NCI-H1436 (cell line): ENCODE data around the gene RCBTB2.

Experiments used
- DNase-seq: peaks from one replicate; lab custom pipeline; 2025; lab: John Stamatoyannopoulos, UW

The RCBTB2 gene

DNA sequence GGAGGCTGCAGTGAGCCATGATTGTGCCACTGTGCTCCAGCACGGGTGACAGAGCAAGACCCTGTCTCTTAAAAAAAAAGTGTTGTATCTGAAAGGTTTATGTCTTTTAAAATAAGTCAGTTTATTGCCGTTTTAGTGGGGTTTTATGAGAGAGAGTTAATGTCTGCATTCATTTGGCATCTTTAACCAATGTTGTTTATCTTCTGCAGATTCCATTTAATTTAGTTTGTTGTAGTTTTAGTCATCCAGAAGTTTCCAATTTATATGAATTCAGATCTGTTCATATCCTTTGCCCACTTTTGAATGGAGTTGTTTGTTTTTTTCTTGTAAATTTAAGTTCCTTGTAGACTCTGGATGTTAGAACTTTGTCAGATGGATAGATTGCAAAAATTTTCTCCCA lies 83.2 kb downstream of the RCBTB2 start:
- DNase-seq: no peak

GRCh38 chr13:48448959-48449614 lies 83.8 kb downstream of the RCBTB2 start:
- DNase-seq: no peak

DNA sequence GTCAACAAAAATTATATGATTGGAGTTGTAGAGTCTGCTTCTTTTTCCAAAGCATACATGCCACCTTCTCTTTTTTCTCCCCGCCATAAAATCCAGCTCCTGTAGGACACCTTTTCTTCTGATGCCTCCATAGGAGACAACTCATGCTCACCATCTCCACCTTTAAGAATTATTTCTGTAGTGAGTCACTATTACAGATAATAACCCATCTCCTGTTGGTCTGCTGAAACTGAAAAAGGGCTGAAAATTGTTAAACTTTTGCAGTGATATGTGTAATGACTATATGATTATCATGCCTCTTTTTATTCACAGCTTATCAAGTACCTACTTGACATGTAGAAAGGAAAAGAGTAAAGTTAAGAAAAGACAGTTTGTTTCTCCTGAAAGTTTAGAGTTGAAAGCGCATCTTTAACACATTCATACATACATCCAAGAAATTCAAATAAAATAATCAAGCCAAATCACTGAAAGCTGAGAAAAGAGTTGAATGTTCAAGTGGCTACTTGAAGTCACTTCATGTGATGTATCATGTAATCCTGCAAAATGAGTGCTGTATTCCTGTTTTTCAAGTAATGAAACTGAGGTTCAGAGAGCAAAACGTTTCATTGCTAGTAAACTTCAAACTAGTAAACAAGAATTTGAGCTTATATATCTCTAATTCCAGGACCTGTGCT lies 84.5 kb downstream of the RCBTB2 start:
- DNase-seq: no peak

- no peak for DNase-seq
Measured at GRCh38 chr13:48446464-48446863, 86.4 kb downstream of the RCBTB2 start.

GRCh38 chr13:48443442-48444208 lies 89.3 kb downstream of the RCBTB2 start:
- DNase-seq: no peak
